Astrocyte (in vitro differentiated cells and primary cell): Measurements from ENCODE around the gene PTPRN2.

Experiments used
- EZH2 ChIP-seq: IDR thresholded peaks from 2 replicates; pipeline ENCODE4 v1.6.1; 2012; ENCODE audit warnings: mild to moderate bottlenecking, low read length, inconsistent platforms; ENCODE audit not compliant: insufficient read depth
- TF ChIP-seq, protein P1 (sequence below): IDR thresholded peaks from 2 replicates; pipeline ENCODE4 v1.5.1; 2011; ENCODE audit warnings: low read depth, mild to moderate bottlenecking, inconsistent platforms, low read length, moderate library complexity; ENCODE audit not compliant: insufficient read depth

DNA sequence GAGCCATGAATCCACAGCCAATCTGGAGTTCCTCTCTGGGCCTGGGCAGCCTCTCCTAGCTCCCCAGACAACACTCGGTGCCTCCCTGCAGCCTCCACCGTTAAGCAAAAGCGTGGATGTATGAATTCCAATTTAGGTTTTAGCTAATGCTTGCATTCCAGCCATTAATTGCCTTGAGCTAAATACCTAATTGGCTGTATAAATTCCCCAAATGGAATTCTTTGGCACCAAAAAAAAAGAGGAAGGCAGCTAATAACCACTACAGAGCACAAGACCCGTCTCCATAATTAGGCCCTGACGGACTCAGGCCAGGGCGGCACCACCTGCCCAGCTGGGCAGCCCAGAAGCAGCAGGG lies 140.5 kb downstream of the PTPRN2 start:
- no peak for TF ChIP-seq EZH2
- TF ChIP-seq, protein P1, sequence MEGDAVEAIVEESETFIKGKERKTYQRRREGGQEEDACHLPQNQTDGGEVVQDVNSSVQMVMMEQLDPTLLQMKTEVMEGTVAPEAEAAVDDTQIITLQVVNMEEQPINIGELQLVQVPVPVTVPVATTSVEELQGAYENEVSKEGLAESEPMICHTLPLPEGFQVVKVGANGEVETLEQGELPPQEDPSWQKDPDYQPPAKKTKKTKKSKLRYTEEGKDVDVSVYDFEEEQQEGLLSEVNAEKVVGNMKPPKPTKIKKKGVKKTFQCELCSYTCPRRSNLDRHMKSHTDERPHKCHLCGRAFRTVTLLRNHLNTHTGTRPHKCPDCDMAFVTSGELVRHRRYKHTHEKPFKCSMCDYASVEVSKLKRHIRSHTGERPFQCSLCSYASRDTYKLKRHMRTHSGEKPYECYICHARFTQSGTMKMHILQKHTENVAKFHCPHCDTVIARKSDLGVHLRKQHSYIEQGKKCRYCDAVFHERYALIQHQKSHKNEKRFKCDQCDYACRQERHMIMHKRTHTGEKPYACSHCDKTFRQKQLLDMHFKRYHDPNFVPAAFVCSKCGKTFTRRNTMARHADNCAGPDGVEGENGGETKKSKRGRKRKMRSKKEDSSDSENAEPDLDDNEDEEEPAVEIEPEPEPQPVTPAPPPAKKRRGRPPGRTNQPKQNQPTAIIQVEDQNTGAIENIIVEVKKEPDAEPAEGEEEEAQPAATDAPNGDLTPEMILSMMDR: no peak
